HG03520 (cell line): ENCODE measurements around the gene OSBPL10.
"Not testable (repeated sequence)": the region's sequence is repeated elsewhere in the genome, so short reads cannot be mapped to it uniquely, and the experiment has no call there.

Experiments used
- ATAC-seq: cut with Tn5 transposase; IDR thresholded peaks from one replicate; pipeline ENCODE4 v1.9.1; 2021; ENCODE audit warnings: mild to moderate bottlenecking, moderate library complexity; ENCODE audit not compliant: unreplicated experiment

Gene OSBPL10

GRCh38 chr3:31723701-31724100 is 257.4 kb downstream of the OSBPL10 start:
- no peak for ATAC-seq

GRCh38 chr3:31721676-31722075 is 259.4 kb downstream of the OSBPL10 start:
- ATAC-seq = no peak

GRCh38 chr3:31714495-31715280 is 266.4 kb downstream of the OSBPL10 start:
- no peak for ATAC-seq

GRCh38 chr3:31713816-31714215 is 267.2 kb downstream of the OSBPL10 start:
- ATAC-seq = no peak

DNA sequence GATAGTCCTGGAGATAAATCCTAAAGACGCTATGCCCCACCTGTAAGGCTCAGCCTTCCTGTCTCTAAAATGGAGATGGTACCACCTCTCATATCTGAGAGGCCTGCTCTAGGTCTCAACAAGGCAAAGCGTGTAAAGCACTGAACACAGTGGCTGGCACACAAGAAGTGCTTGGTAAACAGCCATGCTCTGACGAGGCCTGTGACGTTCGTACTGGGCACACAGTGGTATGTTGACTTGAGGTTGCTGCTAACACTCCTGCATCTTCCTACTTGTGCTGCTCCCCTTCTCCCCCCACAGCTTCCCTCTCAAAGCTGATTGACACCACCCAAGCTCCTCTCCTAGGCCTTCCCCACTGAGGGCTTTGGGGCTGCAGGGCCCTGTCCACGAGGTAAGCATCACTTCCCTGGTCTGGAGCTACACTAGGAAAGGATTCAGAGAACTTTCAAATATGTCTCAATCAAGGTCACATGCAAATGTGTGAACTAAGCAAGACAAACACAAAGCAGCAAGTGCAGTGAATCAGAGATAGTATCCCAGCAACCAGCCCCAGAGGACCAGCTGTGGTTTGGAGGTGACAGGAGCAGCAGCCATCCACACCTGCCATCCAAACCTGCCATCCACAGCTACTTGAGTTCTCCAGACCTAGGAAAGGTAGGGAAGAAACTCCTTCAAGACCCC is 270.8 kb downstream of the OSBPL10 start:
- no peak for ATAC-seq

GRCh38 chr3:31709526-31709925 is 271.5 kb downstream of the OSBPL10 start:
- ATAC-seq = no peak

DNA sequence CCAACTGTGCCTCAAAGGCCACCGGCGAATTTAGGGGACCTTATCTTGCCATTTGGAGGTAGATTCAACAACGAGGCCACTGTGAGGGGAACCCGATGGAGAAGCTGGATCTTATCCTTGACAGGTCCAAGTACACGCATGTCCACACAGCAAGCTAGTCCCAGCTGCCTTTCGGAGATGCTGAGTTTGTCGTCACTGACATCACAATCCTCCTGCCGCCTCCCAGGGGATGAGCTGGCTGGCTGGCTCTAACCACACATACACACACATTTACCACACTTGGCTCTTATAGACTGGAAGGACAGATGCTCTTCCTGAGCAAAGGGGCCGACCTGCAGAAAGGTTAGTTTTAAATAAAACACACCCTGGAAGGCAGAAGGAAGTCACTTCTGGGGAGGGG is 272.1 kb downstream of the OSBPL10 start:
- no peak for ATAC-seq

- no peak for ATAC-seq
Measured at GRCh38 chr3:31707286-31707685, 273.8 kb downstream of the OSBPL10 start.

GRCh38 chr3:31705736-31706135 is 275.3 kb downstream of the OSBPL10 start:
- ATAC-seq = no peak

DNA sequence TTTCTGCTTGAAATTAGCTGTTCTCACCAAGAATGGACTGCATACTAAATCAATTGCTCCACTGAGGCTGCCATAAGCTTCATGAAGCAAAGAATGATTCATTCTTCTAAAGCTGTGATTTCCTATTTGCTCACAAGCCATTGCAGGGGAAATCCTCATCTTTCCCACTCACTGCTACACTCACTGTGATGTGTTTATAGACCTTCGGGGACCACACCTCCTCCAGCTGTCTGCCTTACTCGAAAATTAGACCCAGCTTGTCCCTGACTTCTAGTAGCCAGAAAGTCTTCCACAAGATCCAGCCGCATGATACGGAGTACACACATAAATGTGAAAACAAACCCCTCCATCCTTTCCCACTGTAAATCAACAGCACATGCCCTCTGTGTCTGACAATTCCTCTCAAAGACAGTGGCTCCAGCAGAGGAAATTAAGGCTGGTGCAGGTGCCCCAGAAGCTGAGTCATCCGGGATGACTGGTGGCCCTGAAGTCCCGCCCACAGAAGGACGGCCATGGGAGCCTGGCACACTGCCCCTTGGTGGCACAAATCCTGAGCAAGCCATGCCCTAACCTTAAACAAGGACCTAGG is 276.4 kb downstream of the OSBPL10 start:
- ATAC-seq = no peak

DNA sequence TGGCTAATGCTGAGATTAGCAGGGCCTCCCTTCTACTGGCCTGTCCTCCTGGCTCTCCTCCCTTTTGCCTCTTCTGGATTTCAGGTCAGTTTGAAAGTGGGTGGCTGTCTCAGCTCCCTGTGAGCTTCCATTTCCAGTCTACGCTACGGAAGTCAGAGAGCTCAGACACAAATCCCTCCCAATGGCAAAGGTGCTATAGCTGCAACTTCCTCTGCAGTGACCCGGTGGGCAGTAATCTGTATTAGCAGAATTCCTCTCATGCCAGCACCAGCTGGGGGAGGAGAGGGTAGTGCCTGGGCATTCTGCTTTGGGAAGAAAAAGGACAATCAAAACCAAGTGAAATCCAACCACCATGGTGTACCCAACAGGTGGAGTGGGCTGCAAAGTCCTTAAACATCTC is 276.9 kb downstream of the OSBPL10 start:
- ATAC-seq = no peak

GRCh38 chr3:31701286-31701685 is 279.8 kb downstream of the OSBPL10 start:
- ATAC-seq = no peak

DNA sequence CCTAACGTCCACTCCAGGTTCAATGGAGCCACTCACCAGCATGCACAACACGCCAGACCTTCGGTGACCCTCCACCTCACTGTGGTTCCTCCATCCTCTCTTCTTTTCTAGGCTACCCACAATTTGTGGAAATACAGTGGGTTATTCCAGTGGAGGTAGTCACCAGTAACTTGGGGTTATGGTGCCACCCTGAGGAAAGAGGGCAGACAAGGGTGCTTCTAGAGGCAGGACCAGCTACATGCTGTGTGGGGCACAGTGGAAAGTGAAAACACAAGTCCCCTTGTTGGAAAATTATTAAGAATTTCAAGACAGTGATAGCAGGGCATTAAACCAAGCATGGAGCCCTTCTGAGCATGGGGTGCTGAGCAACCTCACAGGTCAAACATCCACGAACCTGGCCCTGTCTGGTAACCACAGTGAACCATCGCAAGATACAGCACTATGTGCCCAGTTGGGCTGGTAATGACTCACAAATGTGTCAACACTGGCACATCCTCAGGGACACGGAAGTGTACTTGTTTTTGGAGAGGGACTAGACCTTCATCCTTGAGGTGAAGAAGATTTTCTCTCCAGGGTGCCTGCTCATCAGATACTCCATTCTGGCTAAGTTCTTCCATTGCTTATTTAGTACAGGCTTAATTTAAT is 281.6 kb downstream of the OSBPL10 start:
- ATAC-seq = no peak

GRCh38 chr3:31696815-31697548 is 284.1 kb downstream of the OSBPL10 start:
- ATAC-seq = no peak

GRCh38 chr3:31696009-31696297 is 285.1 kb downstream of the OSBPL10 start:
- ATAC-seq = no peak

GRCh38 chr3:31695280-31696008 is 285.6 kb downstream of the OSBPL10 start:
- ATAC-seq = no peak

- no peak for ATAC-seq
Measured at GRCh38 chr3:31693346-31693745, 287.7 kb downstream of the OSBPL10 start.

GRCh38 chr3:31692751-31693150 is 288.3 kb downstream of the OSBPL10 start:
- no peak for ATAC-seq

- ATAC-seq = no peak
Measured at GRCh38 chr3:31690771-31691170, 290.3 kb downstream of the OSBPL10 start.

GRCh38 chr3:31689523-31689922 is 291.5 kb downstream of the OSBPL10 start:
- ATAC-seq = not testable (repeated sequence)
